ENCODE data around the gene DOCK11. TPM values are rescaled to one million over a fixed set of nuclear protein-coding genes. Genes with fewer than 3 reads are reported as not detected.

Gene DOCK11
- total RNA-seq, 4 donors from 2014 or later = 13.1 to 33.1 (median 25.4) TPM

DNA sequence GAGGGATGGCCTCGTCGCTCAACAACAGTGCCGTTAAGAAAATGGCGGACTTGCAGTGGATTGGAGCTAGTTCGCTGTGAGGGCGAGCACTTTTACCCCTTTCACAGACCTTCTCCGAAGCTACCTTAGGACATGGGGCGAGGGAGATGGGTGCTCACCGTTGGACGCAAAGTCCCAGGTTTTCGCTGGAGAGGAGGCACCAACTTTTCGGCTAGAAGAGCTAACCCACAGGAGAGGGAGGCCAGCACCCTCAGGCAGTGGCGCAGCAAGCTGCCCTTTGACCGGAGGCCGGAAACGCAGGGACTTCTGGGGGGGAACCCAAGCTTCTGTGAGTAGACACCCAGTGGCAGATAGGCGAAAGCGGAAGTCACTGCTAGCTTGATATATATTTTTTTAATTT, 138.7 kb downstream of the DOCK11 start:
- Histone ChIP-seq H3K9me3 (no peaks in the 10 kb centered on the region), H3K4me1 (no peaks in the 10 kb centered on the region), H3K27ac (no peak overlapping the region), H3K27me3 (no peaks in the 10 kb centered on the region), H3K36me3 (no peaks in the 10 kb centered on the region), H3K4me3 (no peak overlapping the region)
- intact Hi-C loops (cut with DNase I; ENCODE audit: low total_unique reads) = no loop called here
- DNase-seq = no peak
- TF ChIP-seq CTCF (IDR thresholded peaks at IDR 0.05) = no peak
- no peak for TF ChIP-seq POLR2A (IDR thresholded peaks at IDR 0.05)

GRCh38 chrX:118637997-118638396, 142.4 kb downstream of the DOCK11 start:
- DNase-seq = no peak
- no peak overlapping the region for H3K27ac ChIP-seq
- no peaks in the 10 kb centered on the region for H3K27me3 ChIP-seq
- H3K4me1 ChIP-seq = no peaks in the 10 kb centered on the region
- TF ChIP-seq POLR2A (IDR thresholded peaks at IDR 0.05) (no peak), CTCF (IDR thresholded peaks at IDR 0.05) (no peak)
- H3K36me3 ChIP-seq = no peaks in the 10 kb centered on the region
- H3K9me3 ChIP-seq = no peaks in the 10 kb centered on the region
- intact Hi-C loops (cut with DNase I; ENCODE audit: low total_unique reads) = no loop called here
- no peak overlapping the region for H3K4me3 ChIP-seq

DNA sequence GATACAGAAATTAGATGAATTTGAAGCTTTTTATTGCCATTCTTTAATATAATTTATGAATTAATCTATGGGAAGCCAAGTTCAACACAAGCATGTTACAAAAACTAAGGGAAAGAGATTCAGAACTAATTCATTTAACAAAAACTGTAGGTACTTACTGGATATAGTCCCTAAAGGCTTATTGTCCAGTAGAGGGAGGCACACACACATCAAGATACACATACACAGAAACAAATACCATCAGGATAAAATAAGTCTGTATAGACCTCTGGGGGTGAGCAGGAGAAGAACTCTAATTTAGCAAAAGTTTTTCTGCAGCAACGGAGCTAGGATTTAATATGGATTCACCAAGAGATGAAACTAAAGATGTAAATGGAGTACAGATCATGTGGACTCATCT, 148.8 kb downstream of the DOCK11 start:
- Histone ChIP-seq H3K9me3 (no peaks in the 10 kb centered on the region), H3K27ac (no peak overlapping the region), H3K27me3 (no peaks in the 10 kb centered on the region), H3K4me3 (no peak overlapping the region), H3K4me1 (no peaks in the 10 kb centered on the region), H3K36me3 (no peaks in the 10 kb centered on the region)
- intact Hi-C loops (cut with DNase I; ENCODE audit: low total_unique reads) = no loop called here
- no peak for DNase-seq
- TF ChIP-seq POLR2A (IDR thresholded peaks at IDR 0.05) (no peak), CTCF (IDR thresholded peaks at IDR 0.05) (peak; percentile 31 to 48 (median 39))

DNA sequence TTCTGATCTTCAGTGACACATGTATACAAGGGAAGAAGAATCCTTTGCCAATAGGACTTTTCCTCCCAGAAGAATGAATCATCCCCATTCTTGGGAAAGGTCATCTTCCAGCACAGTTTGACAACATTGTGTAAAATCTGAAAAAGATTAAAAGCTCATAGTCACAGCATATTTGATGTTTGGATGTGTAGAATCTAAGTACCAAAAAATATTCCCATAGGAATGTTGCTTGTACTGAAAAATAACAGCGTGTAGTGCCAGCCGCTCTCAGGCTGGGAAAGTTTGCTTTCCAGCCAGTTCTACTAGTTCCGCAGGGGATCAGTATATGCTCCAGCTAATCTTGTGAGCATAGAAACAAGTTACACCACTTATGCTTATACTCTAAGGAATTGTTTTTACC, 157.1 kb downstream of the DOCK11 start:
- H3K4me1 ChIP-seq = no peaks in the 10 kb centered on the region
- no peak for DNase-seq
- no peaks in the 10 kb centered on the region for H3K9me3 ChIP-seq
- no peak for TF ChIP-seq POLR2A (IDR thresholded peaks at IDR 0.05)
- TF ChIP-seq CTCF (IDR thresholded peaks at IDR 0.05) = no peak
- H3K36me3 ChIP-seq = no peaks in the 10 kb centered on the region
- intact Hi-C loops (cut with DNase I; ENCODE audit: low total_unique reads) = no loop called here
- H3K27ac ChIP-seq = no peak overlapping the region
- no peak overlapping the region for H3K4me3 ChIP-seq
- H3K27me3 ChIP-seq = no peaks in the 10 kb centered on the region

- no peak overlapping the region for H3K4me3 ChIP-seq
- no peaks in the 10 kb centered on the region for H3K9me3 ChIP-seq
- no peaks in the 10 kb centered on the region for H3K27me3 ChIP-seq
- TF ChIP-seq POLR2A (IDR thresholded peaks at IDR 0.05) = no peak
- TF ChIP-seq CTCF (IDR thresholded peaks at IDR 0.05) = no peak
- no peak for DNase-seq
- H3K36me3 ChIP-seq = no peaks in the 10 kb centered on the region
- no peaks in the 10 kb centered on the region for H3K4me1 ChIP-seq
- intact Hi-C loops (cut with DNase I; ENCODE audit: low total_unique reads) = no loop called here
- H3K27ac ChIP-seq = no peak overlapping the region
These were observed 158.7 kb downstream of the DOCK11 start for GRCh38 chrX:118654331-118654730.

Data from uterus (tissue), 4 donors.